Stimulated activated CD8-positive, alpha-beta memory T cell treated with anti-CD3 and anti-CD28 coated beads, Interleukin-15, amount 100 ng/mL, for 24 hours (primary cell): Measurements from ENCODE around the gene VWA3A.
"Not testable (repeated sequence)": the region's sequence is repeated elsewhere in the genome, so short reads cannot be mapped to it uniquely, and the experiment has no call there.

Experiments
- DNase-seq: peaks from one replicate; pipeline ENCODE4 v3.0.0-alpha.2; 2020; ENCODE audit warnings: low read depth

The VWA3A gene

GRCh38 chr16:22139008-22139407 lies 46.7 kb downstream of the VWA3A start:
- DNase-seq, result no peak

- DNase-seq, result no peak
These were observed 47.4 kb downstream of the VWA3A start for GRCh38 chr16:22139732-22140131.

GRCh38 chr16:22141767-22142166 lies 49.4 kb downstream of the VWA3A start:
- no peak for DNase-seq

- DNase-seq, result no peak
These were observed 52.2 kb downstream of the VWA3A start for GRCh38 chr16:22144520-22144919.

DNA sequence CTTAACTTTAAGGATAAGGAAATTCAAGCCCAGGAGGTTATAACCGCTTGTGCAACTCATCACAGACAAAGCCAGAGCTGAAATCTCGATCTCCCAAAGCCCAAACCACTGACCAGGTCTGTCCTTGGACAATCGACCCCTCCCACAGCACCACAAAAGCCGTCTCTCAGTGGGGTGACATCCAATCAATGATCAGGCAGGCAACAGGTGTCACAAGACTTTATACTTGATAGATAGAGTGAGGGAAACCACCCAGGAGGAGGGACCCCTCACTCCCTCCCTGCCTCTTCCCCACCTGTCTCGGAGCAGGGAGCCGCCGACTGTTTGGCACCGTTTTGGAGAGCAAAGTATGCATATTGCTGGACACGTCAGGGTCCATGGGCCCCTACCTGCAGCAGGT lies 55.5 kb downstream of the VWA3A start:
- no peak for DNase-seq

GRCh38 chr16:22151246-22151998 lies 59.1 kb downstream of the VWA3A start:
- no peak for DNase-seq

- DNase-seq, result no peak
These were observed 60.0 kb downstream of the VWA3A start for GRCh38 chr16:22152316-22152715.

DNA sequence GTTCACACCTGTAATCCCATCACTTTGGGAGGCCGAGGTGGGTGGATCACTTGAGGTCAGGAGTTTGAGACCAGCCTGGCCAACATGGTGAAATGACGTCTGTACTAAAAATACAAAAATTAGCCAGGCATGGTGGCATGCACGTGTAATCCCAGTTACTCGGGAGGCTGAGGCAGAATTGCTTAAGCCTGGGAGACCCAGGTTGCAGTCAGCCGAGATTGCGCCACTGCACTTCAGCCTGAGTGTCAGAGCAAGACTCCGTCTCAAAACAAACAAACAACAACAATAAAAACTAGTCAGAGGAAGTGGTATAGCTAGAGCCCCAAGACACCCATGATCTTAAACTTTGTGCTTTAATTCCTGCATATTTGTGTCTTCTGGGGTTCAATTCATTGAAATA lies 60.7 kb downstream of the VWA3A start:
- not testable (repeated sequence) for DNase-seq

- DNase-seq, result no peak
These were observed 69.1 kb downstream of the VWA3A start for GRCh38 chr16:22161401-22161800.

- DNase-seq, result no peak
These were observed 69.8 kb downstream of the VWA3A start, which contains the start of gene SDR42E2 for GRCh38 chr16:22161999-22162655. SDR42E2 (plus strand) TSS chr16:22162506; CDS start chr16:22165583, 3,077 bp downstream.

DNA sequence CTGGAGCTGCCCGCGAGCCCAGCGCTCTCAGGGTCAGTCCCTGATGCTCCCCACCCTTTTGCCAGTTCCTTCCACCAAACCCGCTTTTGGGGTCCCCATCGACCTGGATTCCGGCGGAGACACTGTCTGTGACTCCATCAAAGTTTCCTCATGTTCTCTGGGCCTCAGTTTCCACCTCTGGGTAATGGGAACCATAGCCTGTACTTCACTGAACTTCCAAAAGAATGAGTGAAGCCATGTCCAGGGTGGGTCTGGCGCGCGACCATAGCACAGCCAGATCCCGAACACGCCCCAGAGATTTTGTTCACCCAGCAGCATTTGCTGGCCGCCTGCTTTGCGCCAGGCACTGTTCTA lies 70.3 kb downstream of the VWA3A start:
- no peak for DNase-seq

DNA sequence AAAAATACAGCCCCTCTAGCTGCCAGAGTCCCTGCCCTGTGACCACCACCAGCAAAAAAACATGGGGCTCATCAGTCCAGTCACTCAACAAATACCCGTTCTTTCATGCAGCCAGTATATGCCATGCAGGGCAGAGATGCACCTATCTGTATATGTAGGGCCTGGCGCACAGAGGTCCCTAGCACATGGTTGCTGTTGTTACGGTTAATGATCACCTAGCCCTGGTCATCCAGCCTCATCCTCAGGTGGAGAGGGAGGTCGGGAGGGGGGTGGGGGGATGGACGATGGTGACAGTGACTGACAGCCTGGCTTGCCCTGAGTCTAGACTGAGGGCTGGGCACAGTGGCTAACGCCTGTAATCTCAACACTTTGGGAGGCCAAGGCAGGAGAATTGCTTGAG lies 71.5 kb downstream of the VWA3A start:
- no peak for DNase-seq

- no peak for DNase-seq
These were observed 72.1 kb downstream of the VWA3A start for GRCh38 chr16:22164482-22164881.

DNA sequence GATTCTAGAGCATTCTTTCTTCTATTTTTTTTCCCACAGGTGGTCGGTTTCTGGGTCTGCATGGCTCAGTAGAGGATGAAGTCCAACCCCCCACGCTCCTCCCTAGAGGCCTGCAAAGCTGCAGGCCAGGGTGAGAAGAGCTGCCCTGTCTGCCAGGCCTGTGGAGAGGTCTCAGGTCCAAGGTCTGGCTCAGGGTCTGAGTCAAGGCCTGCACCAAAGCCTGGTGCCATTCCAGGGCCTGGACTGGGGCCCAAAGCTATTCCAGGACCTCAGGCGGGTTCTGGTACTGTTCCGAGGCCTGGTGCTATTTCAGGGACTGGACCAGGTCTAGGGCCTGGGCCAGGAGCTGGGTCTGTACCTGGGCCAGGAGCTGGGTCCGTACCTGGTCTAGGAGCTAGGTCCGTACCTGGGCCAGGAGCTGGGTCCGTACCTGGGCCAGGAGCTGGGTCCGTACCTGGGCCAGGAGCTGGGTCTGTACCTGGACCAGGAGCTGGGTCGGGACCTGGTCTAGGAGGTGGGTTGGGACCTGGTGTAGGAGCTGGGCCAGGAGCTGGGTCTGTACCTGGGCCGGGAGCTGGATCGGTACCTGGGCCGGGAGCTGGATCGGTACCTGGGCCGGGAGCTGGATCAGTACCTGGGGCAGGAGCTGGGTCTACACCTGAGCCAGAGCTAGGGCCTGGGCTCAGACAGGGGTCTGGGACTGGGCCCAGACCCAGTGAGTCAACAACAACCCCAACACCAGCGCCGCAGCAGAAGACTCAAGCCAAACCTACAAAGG lies 73.4 kb downstream of the VWA3A start:
- no peak for DNase-seq

GRCh38 chr16:22171953-22172352 lies 79.6 kb downstream of the VWA3A start:
- DNase-seq, result no peak

- DNase-seq, result not testable (repeated sequence)
These were observed 80.3 kb downstream of the VWA3A start for GRCh38 chr16:22172642-22173041.

GRCh38 chr16:22174642-22175041 lies 82.3 kb downstream of the VWA3A start:
- no peak for DNase-seq

DNA sequence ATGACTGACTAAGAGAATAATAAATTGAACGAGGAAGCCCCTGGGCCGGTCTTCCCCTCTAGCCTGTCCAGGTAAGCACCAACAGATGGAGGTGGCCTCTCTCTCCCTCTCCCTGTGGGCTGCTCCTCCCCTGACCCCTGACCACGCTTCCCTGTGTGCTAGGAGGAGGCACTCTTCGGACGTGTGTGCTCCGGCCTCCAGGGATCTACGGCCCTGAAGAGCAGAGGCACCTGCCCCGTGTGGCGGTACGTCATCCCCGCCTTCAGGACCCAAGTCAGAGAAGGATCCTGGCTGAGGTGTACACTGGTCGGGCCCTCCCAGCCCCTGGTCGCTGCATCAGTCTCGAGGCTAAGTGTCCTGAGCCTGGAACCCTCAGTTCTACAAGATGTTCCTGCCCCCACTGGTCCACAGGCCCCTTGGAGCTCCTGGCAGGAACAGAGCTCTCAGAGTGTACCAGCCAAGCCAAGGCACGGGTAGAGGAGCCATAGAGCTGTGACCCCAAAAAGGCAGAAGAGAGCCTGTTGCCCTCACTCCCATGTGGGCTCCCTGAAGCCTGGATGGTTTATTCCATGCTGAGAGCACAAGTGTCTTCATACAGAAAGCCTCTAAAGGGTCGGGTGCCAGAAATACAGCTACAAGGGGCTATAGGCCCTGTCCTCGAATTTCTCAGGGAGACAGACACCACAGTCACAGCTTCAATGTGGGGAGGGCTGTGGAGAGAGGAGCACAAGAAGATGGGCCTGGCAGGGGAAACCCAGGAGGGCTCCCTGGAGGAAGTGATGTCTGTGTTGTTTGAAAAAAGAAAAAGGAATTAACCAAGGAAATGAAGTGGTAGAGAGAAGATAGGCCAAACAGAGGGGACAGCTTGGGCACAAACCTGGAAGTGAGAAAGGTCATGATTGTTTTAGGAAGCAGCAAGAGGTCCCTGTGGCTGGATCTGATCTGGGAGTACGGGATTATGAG lies 85.9 kb downstream of the VWA3A start:
- no peak for DNase-seq

DNA sequence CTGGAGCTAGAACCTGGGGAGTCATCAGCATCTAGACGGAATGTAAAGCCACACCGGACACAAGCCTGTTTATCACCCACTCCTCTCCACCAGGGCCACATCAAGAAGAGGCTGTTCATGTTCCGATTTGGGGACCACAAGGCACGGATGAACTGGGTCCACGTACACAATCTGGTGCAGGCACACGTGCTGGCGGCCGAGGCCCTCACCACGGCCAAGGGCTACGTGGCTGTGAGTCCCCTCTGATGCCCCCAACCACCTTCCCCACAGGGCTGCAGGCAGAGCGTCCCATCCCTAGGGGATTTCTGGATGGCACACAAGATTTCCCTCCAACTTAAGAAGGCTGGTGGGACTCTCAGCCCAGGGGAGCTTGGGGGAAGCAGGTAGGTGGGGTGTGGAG lies 89.1 kb downstream of the VWA3A start:
- no peak for DNase-seq

GRCh38 chr16:22181843-22182242 lies 89.5 kb downstream of the VWA3A start:
- DNase-seq, result no peak

GRCh38 chr16:22183335-22183734 lies 91.0 kb downstream of the VWA3A start:
- no peak for DNase-seq
